Globus pallidus (tissue), 1 donor: Measurements from ENCODE around the gene ANGPTL1.

Source experiments
- DNase-seq: peaks from one replicate; pipeline ENCODE4 v3.0.0-alpha.2; 2015; ENCODE audit warnings: low spot score

Gene ANGPTL1, protein sequence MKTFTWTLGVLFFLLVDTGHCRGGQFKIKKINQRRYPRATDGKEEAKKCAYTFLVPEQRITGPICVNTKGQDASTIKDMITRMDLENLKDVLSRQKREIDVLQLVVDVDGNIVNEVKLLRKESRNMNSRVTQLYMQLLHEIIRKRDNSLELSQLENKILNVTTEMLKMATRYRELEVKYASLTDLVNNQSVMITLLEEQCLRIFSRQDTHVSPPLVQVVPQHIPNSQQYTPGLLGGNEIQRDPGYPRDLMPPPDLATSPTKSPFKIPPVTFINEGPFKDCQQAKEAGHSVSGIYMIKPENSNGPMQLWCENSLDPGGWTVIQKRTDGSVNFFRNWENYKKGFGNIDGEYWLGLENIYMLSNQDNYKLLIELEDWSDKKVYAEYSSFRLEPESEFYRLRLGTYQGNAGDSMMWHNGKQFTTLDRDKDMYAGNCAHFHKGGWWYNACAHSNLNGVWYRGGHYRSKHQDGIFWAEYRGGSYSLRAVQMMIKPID

DNA sequence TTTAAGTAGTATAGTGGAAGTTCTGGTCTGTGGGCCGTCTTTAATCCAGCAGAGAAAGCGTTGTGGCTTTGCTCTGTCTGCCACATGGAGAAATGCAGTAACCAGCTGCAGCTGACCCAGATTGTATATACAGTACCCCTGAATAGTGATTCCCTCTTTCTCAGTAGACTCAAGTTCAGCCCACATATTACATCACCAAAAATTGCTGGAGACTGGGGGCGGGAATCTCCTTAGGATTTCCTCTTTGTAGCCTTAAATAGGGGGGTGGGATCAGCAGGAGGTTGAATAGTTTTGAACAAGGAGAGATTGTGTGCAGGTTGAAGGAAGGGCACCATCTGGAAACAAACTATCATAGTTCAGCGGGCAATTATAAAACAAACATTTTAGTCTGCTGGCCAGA lies at the start of gene ANGPTL1:
Gene ANGPTL1, minus strand, starts transcription at position 134 of the 400 bp plus-strand sequence. CDS start 5,301 bp downstream, outside the sequence.
- no peak for DNase-seq

DNA sequence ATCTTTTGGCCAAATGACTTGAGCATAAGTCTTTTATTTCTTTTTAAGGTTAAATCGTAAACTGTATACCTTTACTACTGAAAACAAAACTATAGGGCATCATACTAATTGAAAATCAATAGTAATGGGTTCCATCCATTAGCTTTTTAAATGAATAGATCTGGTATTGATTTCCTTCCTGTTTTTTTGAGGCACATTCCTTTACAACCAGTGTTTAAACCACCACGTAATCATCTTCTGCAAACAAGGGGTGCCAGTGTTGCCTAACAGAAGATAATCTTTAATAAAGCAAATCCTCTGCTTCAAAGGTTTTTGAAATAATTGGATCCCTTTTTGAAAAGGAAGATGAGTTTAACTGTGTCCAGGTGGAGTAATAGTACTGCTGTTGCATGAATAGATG lies 48.7 kb upstream of the ANGPTL1 start:
- no peak for DNase-seq

DNA sequence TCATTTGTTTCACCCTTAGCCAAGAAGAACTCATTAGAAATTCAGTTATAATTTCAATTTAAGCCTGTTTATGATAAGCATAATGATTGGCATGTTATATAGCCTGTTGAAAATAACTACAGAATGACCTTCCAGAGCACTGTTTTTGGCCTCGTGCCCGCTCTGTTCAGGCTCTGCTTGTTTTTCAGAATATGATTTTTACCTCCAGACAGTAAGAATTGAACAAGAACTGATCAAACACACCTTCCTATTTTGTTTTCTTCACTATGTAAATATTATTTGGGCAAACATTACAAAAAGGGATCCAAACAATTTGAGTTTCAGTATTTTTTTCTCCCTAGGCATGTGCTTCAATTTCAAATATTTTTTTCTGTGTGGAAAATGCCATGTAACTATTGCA lies 48.1 kb upstream of the ANGPTL1 start:
- DNase-seq: no peak

DNA sequence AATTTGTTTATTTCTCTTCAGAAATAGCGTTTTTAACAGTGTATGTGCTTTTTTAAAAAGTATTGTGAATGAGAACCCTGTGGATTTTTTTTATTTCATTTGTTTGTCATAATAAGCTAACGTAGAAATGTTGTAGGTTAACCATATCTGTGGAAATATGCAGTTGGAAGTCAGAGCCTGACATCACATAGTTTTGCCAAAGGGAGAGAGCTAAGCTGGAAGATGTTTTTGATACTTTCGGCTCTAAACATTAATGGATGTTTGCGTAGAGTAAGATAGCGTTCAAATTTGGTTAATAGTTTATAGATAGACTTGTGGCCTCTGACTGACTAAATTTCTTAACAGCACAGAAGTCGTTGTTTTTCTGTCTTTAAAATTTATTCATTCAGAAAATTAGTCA lies 47.4 kb upstream of the ANGPTL1 start:
- no peak for DNase-seq

DNA sequence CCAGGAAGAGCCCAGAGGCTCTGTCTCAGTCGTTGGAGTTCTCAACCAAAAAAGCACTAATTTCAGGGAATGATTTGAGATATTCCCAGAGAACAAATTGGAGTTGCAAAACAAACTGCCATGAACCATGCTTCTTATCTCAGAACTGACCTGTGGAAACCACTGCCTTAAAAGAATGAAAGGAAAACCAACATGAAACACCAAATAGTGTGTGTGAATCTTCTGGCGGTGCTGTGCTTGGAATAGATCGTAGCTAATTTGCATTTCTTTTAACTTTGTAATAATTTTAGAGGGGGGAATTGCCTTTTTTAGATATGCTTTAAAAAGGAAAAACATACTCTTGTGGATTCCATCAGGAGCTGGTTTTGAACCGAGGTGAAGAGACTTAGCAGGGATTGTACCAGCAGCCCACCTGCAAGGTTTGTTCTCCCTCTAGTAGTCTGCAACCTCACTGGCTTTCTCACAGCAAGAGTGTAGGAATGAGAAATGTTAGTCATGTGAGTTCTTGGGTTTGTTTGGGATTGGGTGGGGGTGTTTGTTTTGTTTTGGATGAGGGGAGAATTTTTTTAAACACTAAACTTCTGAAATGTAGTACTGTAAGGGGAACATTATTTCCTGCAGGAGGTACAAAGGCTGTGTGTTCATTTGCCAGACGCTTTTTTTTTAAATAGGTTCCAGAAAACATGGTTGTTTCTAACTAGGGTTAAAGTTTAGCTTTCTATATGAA lies 45.7 kb upstream of the ANGPTL1 start:
- no peak for DNase-seq

DNA sequence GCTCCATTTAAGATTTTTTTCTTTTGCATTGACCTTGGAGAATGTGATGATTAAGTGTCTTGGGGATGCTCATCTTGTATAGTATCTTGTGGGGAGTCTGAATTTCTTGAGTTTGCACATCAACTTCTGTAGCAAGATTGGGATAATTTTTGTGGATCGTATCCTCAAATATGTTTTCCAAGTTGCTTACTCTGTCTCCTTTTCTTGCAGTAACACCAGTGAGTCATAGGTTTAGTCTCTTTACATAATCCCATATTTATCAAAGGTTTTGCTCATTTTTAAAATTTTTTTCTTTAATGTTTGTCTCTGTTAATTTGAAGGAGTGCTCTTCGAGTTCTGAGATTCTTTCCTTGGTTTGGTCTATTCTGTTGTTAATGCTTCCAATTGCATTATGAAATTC lies 41.7 kb upstream of the ANGPTL1 start:
- DNase-seq: no peak

DNA sequence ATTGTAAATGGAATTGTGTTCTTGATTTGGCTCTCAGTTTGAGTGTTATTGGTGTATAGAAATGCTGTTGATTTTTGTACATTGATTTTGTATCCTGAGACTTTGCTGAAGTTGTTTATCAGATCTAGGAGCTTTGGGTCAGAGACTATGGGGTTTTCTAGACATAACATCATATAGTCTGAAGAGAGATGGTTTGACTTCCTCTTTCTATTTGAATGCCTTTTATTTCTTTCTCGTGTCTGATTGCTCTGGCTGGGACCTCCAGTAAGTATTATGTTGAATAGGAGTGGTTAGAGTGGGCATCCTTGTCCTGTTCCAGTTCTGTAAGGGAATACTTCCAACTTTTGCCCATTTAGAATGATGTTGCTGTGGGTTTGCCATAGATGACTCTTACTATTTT lies 39.1 kb upstream of the ANGPTL1 start:
- DNase-seq: no peak

DNA sequence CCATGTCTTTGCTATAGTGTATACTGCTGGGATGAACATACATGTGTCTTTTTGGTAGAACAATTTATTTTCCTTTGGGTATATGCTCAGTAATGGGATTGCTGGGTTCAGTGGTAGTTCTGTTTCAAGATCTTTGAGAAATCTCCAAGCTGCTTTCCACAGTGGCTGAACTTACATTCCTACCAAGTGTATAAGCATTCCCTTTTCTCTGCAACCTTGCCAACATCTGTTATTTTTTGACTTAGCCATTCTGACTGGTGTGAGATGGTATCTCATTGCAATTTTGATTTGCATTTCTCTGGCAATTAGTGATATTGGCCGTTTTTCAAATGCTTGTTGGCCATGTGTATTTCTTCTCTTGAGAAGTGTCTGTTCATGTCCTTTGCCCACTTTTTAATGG lies 37.5 kb upstream of the ANGPTL1 start:
- DNase-seq: no peak

DNA sequence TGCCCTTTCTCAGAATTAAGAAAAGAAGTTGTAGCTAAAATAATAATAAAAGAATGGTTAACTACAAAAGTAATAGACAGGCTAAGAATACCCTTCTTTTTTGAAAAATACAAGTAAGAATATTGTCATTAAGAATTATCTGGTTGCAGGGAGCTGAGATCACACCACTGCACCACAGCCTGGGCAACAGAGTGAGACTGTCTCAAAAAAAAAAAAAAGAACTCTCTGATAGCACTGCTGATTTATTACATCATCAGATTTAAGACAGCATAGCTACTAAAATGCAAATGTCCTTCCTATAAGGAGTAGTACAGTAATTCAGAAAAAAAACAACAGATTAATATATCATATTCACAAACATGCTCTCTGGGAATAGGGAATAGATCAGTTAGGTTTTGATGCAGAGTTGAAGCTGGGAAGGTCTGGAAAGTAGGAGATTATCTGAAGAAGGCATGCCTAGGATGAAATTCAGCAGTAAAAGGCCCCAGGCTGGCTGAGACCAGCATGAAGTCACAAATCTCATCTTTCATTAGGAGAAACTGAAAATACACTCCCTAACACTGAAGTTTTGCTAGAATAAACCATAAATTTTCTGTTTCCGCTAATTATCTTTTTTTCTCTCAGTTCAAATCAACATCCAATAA lies 30.7 kb upstream of the ANGPTL1 start:
- no peak for DNase-seq

DNA sequence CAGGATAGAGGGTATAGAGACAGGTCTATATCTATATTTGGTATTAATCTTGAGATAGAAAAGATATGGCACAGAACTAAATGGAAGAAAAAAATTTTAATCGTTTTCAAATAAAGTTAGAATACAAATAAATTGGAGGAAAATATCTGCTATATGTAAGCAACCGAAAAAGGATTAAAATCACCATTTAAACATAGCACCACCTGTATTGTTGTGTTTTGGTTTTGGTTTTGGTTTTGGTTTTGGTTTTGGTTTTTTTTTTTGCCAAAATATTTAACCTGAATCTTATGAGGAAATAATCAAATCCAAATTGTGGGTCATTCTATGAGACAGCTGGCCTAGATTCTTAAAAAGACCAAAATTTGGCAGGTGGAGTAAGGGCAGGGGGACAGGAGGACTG lies 28.5 kb upstream of the ANGPTL1 start:
- no peak for DNase-seq

DNA sequence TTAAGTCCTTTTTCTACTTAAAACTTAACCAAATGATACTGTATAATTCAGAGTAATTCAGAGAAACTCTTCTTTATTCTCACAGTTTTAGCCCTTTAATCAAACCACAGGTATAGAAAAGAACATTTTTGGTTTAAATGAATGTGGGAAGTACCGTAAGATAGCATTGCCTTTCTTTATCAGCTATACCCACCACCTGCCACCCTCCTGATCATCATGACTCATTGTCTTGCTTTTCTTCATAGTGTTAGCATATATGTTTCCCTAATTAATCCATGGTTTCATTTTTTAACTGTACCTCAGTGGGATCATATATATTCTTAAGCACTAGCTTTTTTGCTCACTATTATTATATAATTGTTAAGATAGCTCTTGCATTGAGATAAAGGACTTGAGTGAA lies 27.5 kb upstream of the ANGPTL1 start:
- no peak for DNase-seq

DNA sequence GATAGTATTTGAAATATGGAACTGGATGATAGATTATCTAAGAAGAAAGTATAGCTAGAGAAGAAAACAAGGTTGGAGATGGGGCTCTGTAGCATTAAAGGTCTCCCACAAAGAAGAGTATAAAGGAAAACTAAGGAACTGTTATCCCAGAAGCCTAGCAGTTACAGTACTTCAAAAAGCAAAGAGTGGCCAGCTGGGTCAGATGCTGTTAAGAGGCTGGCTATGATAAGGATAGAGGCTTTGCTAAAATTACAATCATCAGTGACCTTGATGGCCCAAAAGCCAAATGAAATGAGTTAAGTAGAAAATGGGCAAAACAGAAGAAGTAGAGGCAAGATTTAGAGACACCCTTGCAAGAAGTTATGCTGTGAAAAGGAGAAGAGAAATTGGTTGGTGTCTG lies 25.1 kb upstream of the ANGPTL1 start:
- no peak for DNase-seq

DNA sequence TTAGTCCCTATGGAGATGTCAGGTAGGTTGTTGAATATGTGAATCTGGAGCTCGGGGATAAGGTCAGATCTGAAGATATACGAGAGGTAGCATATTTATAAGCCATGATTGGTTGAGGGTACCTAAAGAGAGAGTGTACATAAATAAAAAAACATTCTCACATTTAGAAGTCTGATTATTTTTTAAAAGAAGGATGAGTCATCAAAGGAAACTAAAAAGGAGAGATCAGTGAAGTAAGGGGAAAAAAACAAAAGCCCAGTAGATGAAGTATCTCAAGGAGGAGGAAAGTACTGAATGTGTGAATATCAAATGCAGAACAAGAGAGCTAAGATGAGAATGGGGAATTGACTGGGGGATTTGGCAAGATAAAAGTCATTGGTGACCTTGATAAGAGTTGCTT lies 15.7 kb upstream of the ANGPTL1 start:
- no peak for DNase-seq

DNA sequence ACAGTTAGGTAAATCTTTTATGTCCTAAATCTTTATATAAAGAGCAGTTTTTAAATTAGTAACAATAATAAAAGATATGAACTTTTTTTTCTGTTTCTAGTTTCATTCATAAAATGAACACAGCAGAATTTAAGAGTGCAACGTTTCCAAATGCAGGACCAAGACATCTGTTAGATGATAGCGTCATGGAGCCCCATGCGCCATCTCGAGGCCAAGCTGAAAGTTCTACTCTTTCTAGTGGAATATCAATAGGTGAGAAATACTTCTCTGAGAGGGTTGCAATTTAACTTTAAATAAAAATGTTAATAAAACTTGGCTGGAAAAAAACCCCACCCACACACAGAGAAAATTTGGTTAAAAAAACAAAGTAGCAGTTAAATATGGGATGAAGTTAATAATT lies 15.0 kb upstream of the ANGPTL1 start:
- no peak for DNase-seq

DNA sequence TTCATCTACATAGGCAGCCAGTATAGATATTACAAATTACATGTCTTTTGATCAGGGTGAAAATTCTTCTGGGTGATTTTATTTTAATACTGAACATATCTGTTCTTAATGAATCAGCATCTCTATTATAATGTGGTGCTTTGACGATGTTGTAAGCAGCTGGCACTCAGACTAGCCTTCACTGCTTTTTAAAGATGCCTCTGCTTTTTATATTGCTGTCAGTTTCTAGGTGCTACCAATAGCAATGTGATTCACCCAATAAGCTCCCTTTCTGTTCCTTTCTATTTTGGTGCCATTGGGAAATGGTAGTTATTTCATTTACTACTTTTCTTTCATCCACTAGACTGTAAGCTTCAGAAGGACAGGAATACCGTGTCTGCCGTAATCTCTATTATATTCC lies 11.1 kb upstream of the ANGPTL1 start:
- no peak for DNase-seq

DNA sequence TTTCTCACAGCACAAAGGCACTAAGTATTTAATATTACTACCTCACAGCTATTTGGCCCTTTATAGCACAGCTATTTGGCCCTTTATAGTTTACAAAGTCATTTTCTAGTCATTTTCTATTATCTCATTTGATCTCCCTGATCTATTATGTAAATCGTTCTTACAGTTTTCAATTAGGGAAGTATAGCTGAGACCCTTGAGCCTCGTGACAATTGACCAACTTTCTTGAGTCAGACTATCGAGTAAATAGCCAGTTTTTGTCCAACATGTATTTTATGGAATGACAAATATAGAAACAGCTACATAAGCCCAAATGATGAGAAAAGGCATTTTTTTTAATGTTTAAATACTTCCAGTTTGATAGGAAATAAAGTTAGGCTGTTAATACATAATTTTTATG lies 7.0 kb upstream of the ANGPTL1 start:
- no peak for DNase-seq

DNA sequence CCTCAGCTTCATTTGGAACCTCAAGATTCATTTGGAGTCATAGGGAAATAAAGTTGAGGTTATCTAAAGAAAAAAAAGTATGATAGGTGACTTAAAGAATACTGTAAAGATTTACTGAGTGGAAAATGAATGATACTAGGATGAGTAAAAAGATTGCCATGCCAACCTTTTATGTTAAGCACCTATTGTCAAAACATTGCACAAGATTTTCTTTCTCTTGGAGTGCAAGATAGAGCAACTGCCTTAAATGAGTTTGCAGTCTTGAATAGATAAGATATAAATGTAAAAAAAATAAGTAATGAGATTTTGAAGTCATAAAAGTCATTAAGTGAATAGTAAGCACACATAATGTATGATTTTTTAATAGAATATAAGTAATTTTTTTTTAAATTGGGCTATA lies 5.1 kb upstream of the ANGPTL1 start:
- DNase-seq: no peak

DNA sequence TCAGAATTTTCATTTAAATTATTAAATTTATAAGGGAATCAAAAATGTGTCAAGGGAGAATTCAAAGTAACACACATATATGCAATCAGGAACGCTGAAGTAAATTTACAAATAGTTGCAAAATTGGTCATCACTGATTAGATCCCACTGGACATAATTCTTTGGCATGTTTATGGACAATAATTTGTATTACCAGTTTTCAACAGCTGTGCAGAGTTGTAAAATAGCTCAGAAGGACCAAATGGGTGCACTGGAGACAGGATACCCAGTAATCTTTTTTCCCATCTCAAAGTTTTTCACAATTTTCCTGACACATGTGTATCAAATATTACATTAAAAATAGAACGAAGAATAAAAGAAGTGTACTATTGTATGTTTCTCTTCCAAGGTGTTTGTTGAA lies 4.1 kb upstream of the ANGPTL1 start:
- DNase-seq: no peak

DNA sequence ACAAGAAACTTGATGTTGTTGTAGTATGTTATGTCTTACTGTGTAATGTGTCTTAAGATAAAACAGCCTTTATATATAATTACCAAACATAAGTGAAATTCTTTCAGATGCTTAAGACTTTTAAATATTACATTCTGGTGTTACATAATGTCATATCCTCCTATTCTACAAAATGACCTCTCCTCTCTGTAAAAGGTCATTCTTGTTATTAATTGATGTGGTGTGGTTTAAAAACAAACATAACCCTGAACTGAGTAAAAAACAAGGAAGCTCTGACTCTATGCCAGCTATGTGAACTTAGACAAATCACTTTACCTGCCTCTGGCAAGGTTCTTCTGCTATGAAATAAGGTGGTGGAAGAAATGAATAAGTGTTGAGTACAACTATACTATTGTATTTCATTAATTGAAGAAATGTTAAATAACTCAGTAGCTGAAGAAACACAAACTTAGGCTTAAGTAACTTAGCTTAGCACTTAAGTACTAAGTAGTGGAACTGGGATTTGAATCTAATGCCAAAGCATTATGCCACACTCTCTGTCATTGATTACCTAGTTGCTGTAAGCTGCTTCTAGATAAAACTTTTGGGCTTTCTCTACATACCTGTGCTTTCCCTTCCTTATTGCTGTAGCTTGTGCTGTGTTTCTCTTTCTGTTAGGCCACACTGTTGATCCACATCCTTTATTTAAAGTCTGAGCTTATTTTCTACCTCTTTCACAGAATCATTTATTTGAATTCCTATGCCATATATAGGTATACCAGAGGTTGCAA lies 859 bp upstream of the ANGPTL1 start:
- no peak for DNase-seq

DNA sequence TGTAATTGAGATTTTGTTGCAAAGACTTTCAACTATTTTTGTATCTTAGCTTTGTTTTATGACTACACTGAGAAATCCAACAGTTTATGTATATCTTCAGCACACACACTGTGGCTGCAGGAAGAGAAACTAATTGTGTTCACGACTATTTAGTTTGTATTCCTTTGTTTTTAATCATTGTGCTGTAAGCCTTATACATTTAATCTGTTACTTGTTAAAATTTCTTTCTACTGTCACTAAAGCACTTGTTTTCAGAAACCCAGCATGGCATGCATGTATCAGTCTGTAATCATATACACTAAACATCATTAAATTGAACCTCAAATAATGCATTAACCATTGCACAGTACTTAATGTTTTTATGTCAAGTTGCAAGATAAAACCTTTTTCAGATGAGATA lies 656 bp downstream of the ANGPTL1 start:
- DNase-seq: no peak

DNA sequence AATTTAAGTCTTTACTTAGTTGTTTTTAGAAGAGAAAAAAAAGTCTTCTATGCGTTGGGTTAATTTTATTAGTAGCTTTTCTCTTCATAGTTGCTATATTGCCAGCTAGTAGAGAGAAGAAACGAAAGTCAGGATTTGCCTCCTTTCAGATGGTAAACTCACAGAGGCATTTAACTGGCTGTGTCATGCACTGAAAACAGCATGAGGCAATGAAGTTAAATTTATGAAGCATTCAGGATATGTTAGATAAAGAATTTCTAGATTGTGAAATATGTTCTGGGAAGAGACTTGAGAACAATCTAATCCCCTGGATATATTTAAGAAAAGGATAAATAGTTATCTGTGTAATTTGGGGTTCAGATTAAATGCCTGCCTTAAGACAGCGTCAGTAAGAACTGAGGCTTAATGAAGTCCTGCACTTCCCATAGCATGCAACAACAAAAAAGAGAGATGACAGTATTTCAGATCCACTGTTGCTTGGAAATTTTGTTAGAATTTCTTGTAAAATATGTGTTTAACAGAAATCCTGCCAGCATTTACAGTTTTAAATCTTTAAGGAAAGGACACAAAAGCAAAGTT lies 1.7 kb downstream of the ANGPTL1 start:
- no peak for DNase-seq

DNA sequence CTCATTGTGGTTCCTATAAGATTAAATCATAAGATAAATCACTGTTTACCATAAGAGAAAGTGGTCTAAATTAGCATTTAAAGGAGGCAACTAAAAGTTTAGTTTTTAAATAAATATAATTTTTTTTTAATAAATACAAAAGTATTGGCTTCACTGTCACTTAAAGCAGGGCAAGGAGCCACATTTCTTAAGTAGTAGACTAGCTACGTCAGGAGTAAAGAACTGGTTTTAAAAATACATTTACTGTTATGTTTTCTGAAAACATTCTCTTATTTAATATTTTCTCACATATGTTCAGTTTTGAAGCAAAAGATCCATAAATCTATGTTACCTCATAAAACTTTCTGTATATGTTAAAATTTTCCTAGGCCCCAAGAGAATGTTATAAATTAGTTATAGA lies 2.2 kb downstream of the ANGPTL1 start:
- DNase-seq: no peak
